ENCODE results near the gene FUZ. TPM values are rescaled to one million over a fixed set of nuclear protein-coding genes. Genes with fewer than 3 reads are reported as not detected.
A peak's percentile ranks its signal among the peaks of the same experiment; 100 is the strongest.

FUZ gene
- total RNA-seq, 2 experiments from 2014 or later = 23.1 to 24.2 TPM

DNA sequence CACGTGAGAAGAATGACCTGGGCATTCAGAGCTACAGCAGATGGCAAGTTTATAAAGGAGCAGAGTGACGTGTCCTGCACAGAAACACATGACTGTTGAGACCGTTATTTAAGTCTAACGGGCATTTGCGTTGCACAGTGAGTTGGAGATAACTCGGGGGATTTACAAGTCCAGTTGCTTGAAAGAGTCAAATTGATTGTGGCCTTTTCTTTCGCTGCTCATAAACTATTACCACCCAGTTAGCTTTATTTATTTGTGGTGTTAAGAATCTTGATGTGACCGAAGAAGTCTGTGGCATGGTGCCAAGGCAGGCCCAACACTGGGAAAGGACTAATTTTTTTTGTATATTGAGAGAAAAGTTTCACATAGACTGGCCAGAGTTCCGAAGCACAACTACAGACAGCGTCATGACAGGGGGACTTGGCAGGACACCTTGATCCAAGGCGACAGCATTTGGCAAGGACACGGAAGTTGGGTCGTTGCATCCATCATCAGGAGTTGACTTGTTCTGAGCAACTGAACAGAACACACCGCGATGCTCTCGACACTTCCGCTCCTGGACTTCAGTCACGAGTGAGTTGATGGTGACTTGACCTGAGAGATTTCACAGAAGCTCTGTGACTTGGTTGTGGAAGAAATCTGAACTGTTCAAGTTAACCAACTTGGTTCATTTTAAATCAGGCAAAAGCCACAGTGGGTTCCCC, 25.9 kb upstream of the FUZ start:
- Mint-ChIP-seq H3K4me3 (no peak overlapping the region), H3K27me3 (ENCODE audit: low read depth) (no peaks in the 10 kb centered on the region), H3K36me3 (ENCODE audit: low read depth) (peaks cover 39% of the 10 kb centered on the region), H3K4me1 (ENCODE audit: low read depth) (peaks cover 11% of the 10 kb centered on the region), H3K9me3 (ENCODE audit: insufficient read depth) (no peaks in the 10 kb centered on the region), H3K27ac (no peak overlapping the region)
- ChIA-PET POLR2A (no interaction called here), CTCF (no interaction called here)
- ATAC-seq (no peak), DNase-seq (no peak)

DNA sequence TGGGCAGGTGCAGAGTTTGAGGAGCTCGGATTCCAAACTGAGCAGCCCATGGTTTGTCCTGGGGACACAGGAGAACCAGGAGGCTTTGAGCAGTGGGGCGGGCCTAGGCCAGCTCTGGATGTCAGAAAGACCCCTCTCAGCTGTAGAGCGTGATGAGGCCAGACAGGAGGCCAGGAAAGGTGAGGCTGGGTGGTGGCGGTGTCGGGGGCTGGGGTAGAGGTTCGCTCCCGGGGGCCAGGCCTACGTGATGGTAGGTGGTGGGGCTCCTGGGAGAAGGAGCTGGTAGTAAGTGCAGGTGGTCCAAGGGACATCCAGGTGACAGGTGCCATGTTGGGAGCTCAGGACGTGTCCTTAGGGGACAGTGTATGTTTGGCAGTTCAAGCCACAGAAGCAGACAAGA, 24.3 kb upstream of the FUZ start:
- H3K4me1 Mint-ChIP-seq (ENCODE audit: low read depth) = peaks cover 25% of the 10 kb centered on the region
- ATAC-seq (no peak), DNase-seq (no peak)
- POLR2A ChIA-PET = no interaction called here
- H3K9me3 Mint-ChIP-seq (ENCODE audit: insufficient read depth) = no peaks in the 10 kb centered on the region
- H3K27me3 Mint-ChIP-seq (ENCODE audit: low read depth) = no peaks in the 10 kb centered on the region
- no peak overlapping the region for H3K27ac Mint-ChIP-seq
- CTCF ChIA-PET = no interaction called here
- H3K4me3 Mint-ChIP-seq = no peak overlapping the region
- peaks cover 46% of the 10 kb centered on the region for H3K36me3 Mint-ChIP-seq (ENCODE audit: low read depth)

DNA sequence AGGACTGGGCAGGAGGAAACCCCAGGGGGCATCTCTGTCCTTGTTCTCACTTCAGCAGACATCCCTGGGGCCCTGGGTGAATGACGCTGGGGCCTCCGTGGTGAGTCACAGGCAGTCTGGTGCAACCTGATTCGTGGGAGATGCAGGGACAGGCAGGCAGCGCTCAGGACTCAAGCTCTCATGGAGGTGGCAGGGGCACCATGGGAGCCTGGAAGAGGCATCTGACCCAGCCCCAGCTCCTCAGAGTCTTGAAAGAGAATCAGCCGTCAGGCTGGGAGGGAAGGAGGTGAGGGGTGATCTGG, 23.9 kb upstream of the FUZ start:
- H3K36me3 Mint-ChIP-seq (ENCODE audit: low read depth) = peaks cover 51% of the 10 kb centered on the region
- no peaks in the 10 kb centered on the region for H3K27me3 Mint-ChIP-seq (ENCODE audit: low read depth)
- no peak overlapping the region for H3K4me3 Mint-ChIP-seq
- ChIA-PET CTCF (no interaction called here), POLR2A (no interaction called here)
- no peak overlapping the region for H3K27ac Mint-ChIP-seq
- DNase-seq (no peak), ATAC-seq (no peak)
- H3K9me3 Mint-ChIP-seq (ENCODE audit: insufficient read depth) = no peaks in the 10 kb centered on the region
- peaks cover 30% of the 10 kb centered on the region for H3K4me1 Mint-ChIP-seq (ENCODE audit: low read depth)

DNA sequence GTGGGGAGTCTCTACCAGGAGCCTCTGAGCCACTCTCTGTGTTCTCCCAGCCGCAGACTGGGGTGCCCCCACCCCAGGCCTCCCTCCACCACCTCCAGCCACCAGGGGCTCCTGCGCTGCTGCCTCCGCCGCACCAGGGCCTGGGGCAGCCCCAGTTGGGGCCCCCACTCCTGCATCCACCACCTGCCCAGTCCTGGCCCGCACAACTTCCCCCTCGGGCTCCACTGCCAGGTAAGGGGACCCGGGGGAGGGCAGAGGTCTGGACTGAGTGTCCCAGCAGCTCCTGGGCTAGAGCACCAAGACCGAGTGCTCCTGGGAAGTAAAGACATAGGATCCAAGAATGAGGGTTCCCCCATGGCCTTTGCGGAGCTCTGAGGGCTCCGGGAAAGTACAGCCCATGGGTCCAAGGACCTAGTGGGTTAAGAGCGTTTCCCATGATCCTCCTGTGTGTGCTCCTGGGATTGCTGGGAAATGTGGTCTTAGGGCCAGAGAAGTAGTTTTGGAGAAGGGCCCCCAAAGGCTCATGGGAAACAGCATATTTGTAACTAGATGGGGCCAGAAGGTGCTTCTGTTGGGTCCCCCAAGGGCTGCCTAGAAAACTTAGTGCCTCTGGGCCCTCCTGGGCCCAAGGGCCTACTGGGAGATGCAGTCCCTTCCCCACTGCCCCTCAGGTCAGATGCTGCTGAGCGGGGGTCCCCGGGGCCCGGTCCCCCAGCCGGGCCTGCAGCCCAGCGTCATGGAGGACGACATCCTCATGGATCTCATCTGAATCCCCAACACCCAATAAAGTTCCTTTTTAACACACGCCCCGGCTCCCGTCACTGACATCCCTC, 23.3 kb upstream of the FUZ start:
- H3K9me3 Mint-ChIP-seq (ENCODE audit: insufficient read depth) = no peaks in the 10 kb centered on the region
- ATAC-seq (no peak), DNase-seq (no peak)
- peaks cover 55% of the 10 kb centered on the region for H3K36me3 Mint-ChIP-seq (ENCODE audit: low read depth)
- H3K27me3 Mint-ChIP-seq (ENCODE audit: low read depth) = no peaks in the 10 kb centered on the region
- POLR2A ChIA-PET = no interaction called here
- no peak overlapping the region for H3K4me3 Mint-ChIP-seq
- peaks cover 34% of the 10 kb centered on the region for H3K4me1 Mint-ChIP-seq (ENCODE audit: low read depth)
- CTCF ChIA-PET = no interaction called here
- H3K27ac Mint-ChIP-seq = no peak overlapping the region

DNA sequence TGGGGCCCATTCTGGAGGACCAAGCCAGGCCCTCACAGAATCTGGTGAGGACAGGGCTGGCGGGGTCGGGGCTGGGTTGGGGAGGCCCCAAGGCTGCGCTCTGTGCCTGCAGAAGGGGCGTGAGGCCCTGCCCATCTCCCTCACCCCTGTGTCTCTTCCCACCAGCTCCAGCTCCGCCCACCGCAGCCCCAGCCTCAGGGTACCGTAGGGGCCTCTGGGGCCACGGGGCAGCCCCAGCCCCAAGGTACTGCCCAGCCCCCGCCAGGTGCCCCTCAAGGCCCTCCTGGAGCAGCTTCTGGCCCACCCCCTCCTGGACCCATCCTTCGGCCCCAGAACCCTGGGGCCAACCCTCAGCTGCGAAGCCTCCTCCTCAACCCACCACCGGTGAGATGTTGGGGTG, 22.5 kb upstream of the FUZ start:
- Mint-ChIP-seq H3K4me1 (ENCODE audit: low read depth) (peaks cover 40% of the 10 kb centered on the region), H3K9me3 (ENCODE audit: insufficient read depth) (no peaks in the 10 kb centered on the region), H3K27me3 (ENCODE audit: low read depth) (no peaks in the 10 kb centered on the region), H3K36me3 (ENCODE audit: low read depth) (peaks cover 54% of the 10 kb centered on the region), H3K27ac (no peak overlapping the region), H3K4me3 (no peak overlapping the region)
- no peak for DNase-seq
- ChIA-PET CTCF (no interaction called here), POLR2A (interaction anchor here (0.8 kb wide), 1 partner anchor 11 kb away, joined by 3 read pairs; no protein-coding TSS in a partner anchor)
- ATAC-seq = no peak

DNA sequence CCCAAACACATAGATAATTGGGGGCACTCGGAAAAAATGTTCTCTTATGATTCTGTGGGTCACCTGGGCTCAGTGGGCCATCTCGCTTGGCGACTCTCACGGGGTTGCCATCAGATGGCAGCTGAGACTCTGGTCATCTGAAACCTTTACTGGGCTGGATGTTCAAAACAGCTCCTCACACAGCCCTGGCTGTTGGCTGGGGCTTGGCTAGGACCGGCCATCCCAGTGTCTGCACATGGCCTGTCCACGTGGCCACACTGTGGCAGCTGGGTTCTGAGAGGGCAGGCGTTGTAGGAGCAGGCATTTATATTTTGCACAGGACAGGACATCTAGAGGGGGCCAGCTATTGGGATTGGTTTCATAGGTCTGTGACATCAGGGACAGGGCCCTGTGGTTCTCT, 20.5 kb upstream of the FUZ start:
- Mint-ChIP-seq H3K9me3 (ENCODE audit: insufficient read depth) (no peaks in the 10 kb centered on the region), H3K4me1 (ENCODE audit: low read depth) (peaks cover 40% of the 10 kb centered on the region), H3K4me3 (no peak overlapping the region), H3K36me3 (ENCODE audit: low read depth) (peaks cover 37% of the 10 kb centered on the region), H3K27me3 (ENCODE audit: low read depth) (no peaks in the 10 kb centered on the region), H3K27ac (peak overlapping the region; percentile 57)
- DNase-seq (no peak), ATAC-seq (no peak)
- CTCF ChIA-PET = interaction anchor here (1.1 to 2.1 kb wide), 2 partner anchors 11 to 116 kb away, joined by 3 to 5 read pairs; no protein-coding TSS in a partner anchor
- POLR2A ChIA-PET = no interaction called here

DNA sequence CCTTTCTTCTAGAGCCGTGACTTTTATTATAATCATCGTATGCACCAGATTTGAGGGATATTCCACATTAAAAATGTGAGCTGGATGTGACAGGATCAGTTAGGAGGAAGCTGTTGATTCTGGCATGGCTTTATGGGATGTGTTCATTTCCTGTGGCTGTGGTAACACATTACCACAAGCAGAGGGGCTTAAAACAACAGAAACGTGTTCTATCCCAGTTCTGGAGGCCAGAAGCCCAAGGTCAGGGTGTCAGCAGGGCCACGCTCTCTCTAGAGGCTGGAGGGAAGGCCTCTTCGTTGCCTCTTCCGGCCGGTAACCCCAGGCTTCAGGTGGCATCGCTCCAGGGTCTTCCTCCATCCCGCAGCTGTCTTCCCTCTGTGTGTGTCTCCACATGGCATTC, 19.5 kb upstream of the FUZ start:
- Mint-ChIP-seq H3K27ac (peak overlapping the region; percentile 68), H3K36me3 (ENCODE audit: low read depth) (peaks cover 32% of the 10 kb centered on the region), H3K27me3 (ENCODE audit: low read depth) (no peaks in the 10 kb centered on the region), H3K4me1 (ENCODE audit: low read depth) (peaks cover 33% of the 10 kb centered on the region), H3K9me3 (ENCODE audit: insufficient read depth) (no peaks in the 10 kb centered on the region), H3K4me3 (no peak overlapping the region)
- ATAC-seq = no peak
- ChIA-PET POLR2A (interaction anchor here (0.7 to 1.6 kb wide), 2 partner anchors 13 to 16 kb away, joined by 3 read pairs; no protein-coding TSS in a partner anchor), CTCF (interaction anchor here (1.1 to 2.1 kb wide), 2 partner anchors 16 to 115 kb away, joined by 3 to 5 read pairs; no protein-coding TSS in a partner anchor)
- no peak for DNase-seq

DNA sequence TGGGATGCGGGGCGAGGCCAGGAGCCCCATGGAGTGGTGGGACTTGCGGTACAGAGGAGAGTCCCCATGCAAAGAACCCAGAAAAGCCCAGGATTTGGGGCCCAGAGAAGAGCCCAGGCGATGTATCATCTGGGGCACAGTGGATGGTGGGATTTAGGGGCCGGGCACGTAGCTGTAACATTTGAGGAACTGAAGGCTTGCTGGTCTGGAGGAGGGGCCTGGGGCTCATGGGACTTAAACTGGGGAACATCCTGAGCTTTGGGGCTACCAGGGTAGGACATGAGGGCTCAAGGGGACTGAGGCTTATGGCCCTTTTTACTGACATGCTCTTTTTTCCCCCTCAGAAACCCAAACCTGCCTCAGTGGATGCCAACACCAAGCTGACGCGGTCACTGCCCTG, 18.5 kb upstream of the FUZ start:
- no peaks in the 10 kb centered on the region for H3K27me3 Mint-ChIP-seq (ENCODE audit: low read depth)
- H3K4me3 Mint-ChIP-seq = no peak overlapping the region
- POLR2A ChIA-PET = interaction anchor here (1.6 kb wide), 1 partner anchor 12 kb away, joined by 3 read pairs; no protein-coding TSS in a partner anchor

DNA sequence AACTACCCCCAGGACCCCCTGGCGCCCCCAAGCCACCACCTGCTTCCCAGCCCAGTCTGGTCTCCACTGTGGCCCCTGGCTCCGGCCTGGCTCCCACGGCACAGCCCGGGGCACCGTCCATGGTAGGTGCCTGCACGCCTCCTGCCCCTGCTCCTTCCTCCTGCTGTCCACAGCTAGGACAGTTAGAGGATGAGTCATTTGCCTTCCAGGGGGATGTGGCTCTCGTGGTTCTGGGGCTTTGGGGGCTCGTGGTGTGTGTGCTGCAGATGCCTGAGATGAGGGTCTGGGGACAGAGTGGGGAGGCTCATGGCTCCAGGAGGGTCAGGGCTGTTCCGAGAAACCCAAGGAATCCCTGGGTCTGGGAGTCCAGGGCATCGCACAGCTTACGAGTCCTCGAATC, 17.7 kb upstream of the FUZ start:
- peaks cover 29% of the 10 kb centered on the region for H3K4me1 Mint-ChIP-seq (ENCODE audit: low read depth)
- no peaks in the 10 kb centered on the region for H3K9me3 Mint-ChIP-seq (ENCODE audit: insufficient read depth)
- ChIA-PET CTCF (no interaction called here), POLR2A (no interaction called here)
- no peak for ATAC-seq
- no peak overlapping the region for H3K4me3 Mint-ChIP-seq
- DNase-seq = no peak
- H3K27me3 Mint-ChIP-seq (ENCODE audit: low read depth) = no peaks in the 10 kb centered on the region
- H3K36me3 Mint-ChIP-seq (ENCODE audit: low read depth) = peaks cover 34% of the 10 kb centered on the region
- no peak overlapping the region for H3K27ac Mint-ChIP-seq

More for the DNA sequence above, 18.5 kb upstream of the FUZ start:
- Mint-ChIP-seq H3K27ac (peak overlapping the region; percentile 46), H3K9me3 (ENCODE audit: insufficient read depth) (no peaks in the 10 kb centered on the region), H3K4me1 (ENCODE audit: low read depth) (peaks cover 29% of the 10 kb centered on the region), H3K36me3 (ENCODE audit: low read depth) (peaks cover 30% of the 10 kb centered on the region)
- no peak for ATAC-seq
- CTCF ChIA-PET = interaction anchor here (1.1 to 2.1 kb wide), 2 partner anchors 17 to 114 kb away, joined by 3 to 5 read pairs; no protein-coding TSS in a partner anchor
- DNase-seq = no peak

DNA sequence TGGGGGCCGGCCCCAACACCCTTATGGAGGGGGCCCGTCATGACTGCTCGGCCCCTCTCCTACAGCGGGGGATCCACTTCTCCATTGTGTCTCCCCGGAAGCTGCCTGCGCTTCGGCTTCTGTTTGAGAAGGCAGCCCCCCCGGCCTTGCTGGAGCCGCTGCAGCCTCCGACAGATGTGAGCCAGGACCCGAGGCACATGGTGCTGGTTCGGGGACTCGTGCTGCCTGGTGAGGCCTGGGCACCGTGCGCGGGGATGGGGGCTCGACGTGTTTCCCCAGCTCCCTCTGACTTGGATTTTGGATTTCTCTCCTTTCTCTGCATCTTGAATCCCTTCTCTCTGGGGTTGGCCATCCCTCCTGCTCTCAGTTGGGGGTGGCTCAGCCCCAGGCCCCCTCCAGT, 16.6 kb upstream of the FUZ start:
- CTCF ChIA-PET = no interaction called here

DNA sequence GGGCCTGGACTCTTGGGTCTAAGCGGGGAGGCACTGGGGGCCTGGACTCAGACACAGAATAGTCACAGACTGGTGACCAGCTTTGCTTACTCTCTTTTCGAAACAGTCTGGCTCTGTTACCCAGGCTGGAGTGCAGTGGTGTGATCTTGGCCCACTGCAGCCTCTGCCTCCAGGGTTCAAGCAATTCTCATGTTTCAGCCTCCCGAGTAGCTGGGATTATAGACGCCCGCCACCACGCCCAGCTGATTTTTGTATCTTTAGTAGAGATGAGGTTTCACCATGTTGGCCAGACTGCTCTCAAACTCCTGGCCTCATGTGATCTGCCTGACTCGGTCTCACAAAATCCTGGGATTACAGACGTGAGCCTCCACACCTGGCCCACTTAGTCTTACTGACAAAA, 16.1 kb upstream of the FUZ start:
- Mint-ChIP-seq H3K27ac (no peak overlapping the region), H3K9me3 (ENCODE audit: insufficient read depth) (no peaks in the 10 kb centered on the region), H3K4me3 (no peak overlapping the region), H3K4me1 (ENCODE audit: low read depth) (peaks cover 29% of the 10 kb centered on the region), H3K36me3 (ENCODE audit: low read depth) (peaks cover 26% of the 10 kb centered on the region), H3K27me3 (ENCODE audit: low read depth) (no peaks in the 10 kb centered on the region)
- POLR2A ChIA-PET = no interaction called here
- CTCF ChIA-PET = no interaction called here
- DNase-seq (no peak), ATAC-seq (no peak)

More for the DNA sequence above, 16.6 kb upstream of the FUZ start:
- POLR2A ChIA-PET = no interaction called here
- Mint-ChIP-seq H3K4me3 (no peak overlapping the region), H3K9me3 (ENCODE audit: insufficient read depth) (no peaks in the 10 kb centered on the region), H3K36me3 (ENCODE audit: low read depth) (peaks cover 28% of the 10 kb centered on the region), H3K4me1 (ENCODE audit: low read depth) (peaks cover 29% of the 10 kb centered on the region), H3K27me3 (ENCODE audit: low read depth) (no peaks in the 10 kb centered on the region), H3K27ac (no peak overlapping the region)
- no peak for ATAC-seq
- DNase-seq = no peak

DNA sequence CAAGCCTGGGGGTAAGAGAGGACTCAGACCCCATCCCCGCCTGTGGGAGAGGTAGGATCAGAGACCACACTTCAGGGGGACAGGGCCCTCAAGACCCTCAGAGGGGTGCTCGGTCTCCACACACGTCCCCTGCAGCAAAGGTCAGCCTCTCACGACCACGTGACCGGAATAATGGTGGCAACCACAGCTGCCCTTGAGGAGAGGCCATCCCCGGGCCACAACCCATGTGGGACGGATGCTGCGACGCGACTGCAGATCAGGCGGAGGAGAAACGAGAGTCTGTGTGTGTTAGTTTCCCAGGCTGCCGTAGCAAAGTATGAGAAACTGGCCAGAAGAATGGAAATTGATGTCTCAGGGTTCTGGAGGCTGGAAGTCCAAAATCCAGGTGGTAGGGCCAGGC, 13.9 kb upstream of the FUZ start:
- peaks cover 11% of the 10 kb centered on the region for H3K4me1 Mint-ChIP-seq (ENCODE audit: low read depth)
- ChIA-PET POLR2A (no interaction called here), CTCF (no interaction called here)
- DNase-seq (no peak), ATAC-seq (no peak)
- no peaks in the 10 kb centered on the region for H3K27me3 Mint-ChIP-seq (ENCODE audit: low read depth)
- no peak overlapping the region for H3K27ac Mint-ChIP-seq
- peaks cover 22% of the 10 kb centered on the region for H3K36me3 Mint-ChIP-seq (ENCODE audit: low read depth)
- H3K4me3 Mint-ChIP-seq = no peak overlapping the region
- no peaks in the 10 kb centered on the region for H3K9me3 Mint-ChIP-seq (ENCODE audit: insufficient read depth)

All from activated CD8-positive, alpha-beta T cell treated with anti-CD3 and anti-CD28 coated beads, Interleukin-2, amount 10 ng/mL, durations not matched to agents 7 days and 5 days (primary cell).